Neural crest cell (in vitro differentiated cells): ENCODE results near the gene SEMA5B. TPM values are rescaled to one million over a fixed set of nuclear protein-coding genes. Genes with fewer than 3 reads are reported as not detected.

Experiments used
- DNase-seq: peaks from one replicate; pipeline ENCODE4 v3.0.0; 2021; ENCODE audit warnings: low read depth, mixed read lengths, low spot score
- H3K27ac Mint-ChIP-seq: one replicate; pipeline ENCODE4 v1.8.0; 2021; ENCODE audit warnings: mild to moderate bottlenecking, mixed read lengths; ENCODE audit not compliant: unreplicated experiment
- H3K27me3 Mint-ChIP-seq: 2 replicates; pipeline ENCODE4 v1.8.0; 2021; ENCODE audit warnings: low read depth, mild to moderate bottlenecking, mixed read lengths
- H3K36me3 Mint-ChIP-seq: 2 replicates; pipeline ENCODE4 v1.8.0; 2021; ENCODE audit warnings: low read depth, mild to moderate bottlenecking, mixed read lengths
- H3K4me1 Mint-ChIP-seq: 2 replicates; pipeline ENCODE4 v1.8.0; 2021; ENCODE audit warnings: mixed read lengths
- H3K4me3 Mint-ChIP-seq: one replicate; pipeline ENCODE4 v1.8.0; 2021; ENCODE audit warnings: mild to moderate bottlenecking, mixed read lengths
- H3K9me3 Mint-ChIP-seq: 2 replicates; pipeline ENCODE4 v1.8.0; 2021; ENCODE audit warnings: mixed read lengths
- long read RNA-seq: library from polyadenylated mRNA; unstranded; transcript quantifications from one replicate; pipeline ENCODE4 v2.0.0, GENCODE V29; 2020
- total RNA-seq: library from RNA; stranded (reverse); gene quantifications from 2 replicates; pipeline ENCODE4 v1.2.1, GENCODE V29; 2021
- TF ChIP-seq, protein P1 (sequence below): fragments of 200-600 bp; sonication (generic); conservative IDR thresholded peaks from 2 replicates; pipeline ENCODE4 v1.5.0; 2021; ENCODE audit warnings: antibody characterized with exemption, mild to moderate bottlenecking

Gene SEMA5B, protein sequence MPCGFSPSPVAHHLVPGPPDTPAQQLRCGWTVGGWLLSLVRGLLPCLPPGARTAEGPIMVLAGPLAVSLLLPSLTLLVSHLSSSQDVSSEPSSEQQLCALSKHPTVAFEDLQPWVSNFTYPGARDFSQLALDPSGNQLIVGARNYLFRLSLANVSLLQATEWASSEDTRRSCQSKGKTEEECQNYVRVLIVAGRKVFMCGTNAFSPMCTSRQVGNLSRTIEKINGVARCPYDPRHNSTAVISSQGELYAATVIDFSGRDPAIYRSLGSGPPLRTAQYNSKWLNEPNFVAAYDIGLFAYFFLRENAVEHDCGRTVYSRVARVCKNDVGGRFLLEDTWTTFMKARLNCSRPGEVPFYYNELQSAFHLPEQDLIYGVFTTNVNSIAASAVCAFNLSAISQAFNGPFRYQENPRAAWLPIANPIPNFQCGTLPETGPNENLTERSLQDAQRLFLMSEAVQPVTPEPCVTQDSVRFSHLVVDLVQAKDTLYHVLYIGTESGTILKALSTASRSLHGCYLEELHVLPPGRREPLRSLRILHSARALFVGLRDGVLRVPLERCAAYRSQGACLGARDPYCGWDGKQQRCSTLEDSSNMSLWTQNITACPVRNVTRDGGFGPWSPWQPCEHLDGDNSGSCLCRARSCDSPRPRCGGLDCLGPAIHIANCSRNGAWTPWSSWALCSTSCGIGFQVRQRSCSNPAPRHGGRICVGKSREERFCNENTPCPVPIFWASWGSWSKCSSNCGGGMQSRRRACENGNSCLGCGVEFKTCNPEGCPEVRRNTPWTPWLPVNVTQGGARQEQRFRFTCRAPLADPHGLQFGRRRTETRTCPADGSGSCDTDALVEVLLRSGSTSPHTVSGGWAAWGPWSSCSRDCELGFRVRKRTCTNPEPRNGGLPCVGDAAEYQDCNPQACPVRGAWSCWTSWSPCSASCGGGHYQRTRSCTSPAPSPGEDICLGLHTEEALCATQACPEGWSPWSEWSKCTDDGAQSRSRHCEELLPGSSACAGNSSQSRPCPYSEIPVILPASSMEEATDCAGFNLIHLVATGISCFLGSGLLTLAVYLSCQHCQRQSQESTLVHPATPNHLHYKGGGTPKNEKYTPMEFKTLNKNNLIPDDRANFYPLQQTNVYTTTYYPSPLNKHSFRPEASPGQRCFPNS
- total RNA-seq: 48.8 and 57.3 TPM in 2 replicates
- long read RNA-seq, partial matches to known transcripts: 12 of 17 reads
- long read RNA-seq, other reads (novel, unspliced or antisense): 5 of 17 reads

DNA sequence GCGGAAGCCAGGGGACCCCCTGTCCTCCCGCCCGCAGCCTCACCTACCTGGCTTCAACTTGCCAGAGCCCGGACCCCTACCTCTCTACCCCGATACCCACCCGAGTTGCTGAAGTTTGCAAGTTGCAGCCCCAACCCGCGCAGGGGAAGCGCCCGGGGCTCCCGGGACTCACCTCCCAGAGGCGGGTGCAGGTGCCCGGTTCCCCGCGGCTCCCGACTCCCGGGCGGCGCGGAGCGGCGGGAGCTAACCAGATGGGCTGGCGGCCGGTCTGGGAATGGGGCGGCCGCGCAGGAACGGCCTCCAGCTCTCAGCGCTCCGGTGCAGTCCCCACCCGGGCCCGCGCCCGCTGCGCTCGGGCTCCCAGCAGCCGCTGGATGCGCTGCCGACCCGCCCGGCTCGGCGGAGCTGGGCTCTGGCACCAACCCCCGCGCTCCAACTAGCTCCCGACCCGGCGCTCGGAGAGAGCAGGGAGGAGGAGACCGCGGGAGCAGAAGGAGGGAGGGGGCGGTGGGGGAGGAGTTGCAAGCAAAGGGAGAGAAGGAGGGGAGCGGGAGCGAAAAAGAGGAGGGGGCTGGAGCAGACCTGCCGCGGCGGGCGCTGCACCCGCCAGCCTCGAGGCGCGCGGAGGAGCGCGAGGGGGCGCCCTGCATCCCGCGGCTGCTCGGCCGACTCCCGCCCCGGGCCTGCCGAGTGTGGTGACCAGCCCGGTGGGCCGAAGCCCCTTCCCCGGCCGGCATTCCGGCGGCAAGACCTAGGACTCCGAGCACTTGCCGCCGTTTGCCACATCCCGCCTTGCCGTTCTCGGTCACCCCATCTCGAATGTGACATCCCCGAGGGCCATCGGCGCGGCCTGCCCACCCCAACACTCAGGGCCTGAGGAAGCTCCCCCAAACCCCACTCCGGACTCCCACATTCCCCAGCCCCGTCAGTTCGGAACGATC lies at the start of gene SEMA5B:
SEMA5B (minus strand) TSS at position 472 of the 941 bp plus-strand sequence. CDS start 66,500 bp downstream, outside the sequence.
- peak; percentile 75 for DNase-seq
- H3K27me3 Mint-ChIP-seq: peaks cover 40% of the 10 kb centered on the region
- H3K4me3 Mint-ChIP-seq: peak within 1 kb of the TSS; percentile 91
- TF ChIP-seq, protein P1, sequence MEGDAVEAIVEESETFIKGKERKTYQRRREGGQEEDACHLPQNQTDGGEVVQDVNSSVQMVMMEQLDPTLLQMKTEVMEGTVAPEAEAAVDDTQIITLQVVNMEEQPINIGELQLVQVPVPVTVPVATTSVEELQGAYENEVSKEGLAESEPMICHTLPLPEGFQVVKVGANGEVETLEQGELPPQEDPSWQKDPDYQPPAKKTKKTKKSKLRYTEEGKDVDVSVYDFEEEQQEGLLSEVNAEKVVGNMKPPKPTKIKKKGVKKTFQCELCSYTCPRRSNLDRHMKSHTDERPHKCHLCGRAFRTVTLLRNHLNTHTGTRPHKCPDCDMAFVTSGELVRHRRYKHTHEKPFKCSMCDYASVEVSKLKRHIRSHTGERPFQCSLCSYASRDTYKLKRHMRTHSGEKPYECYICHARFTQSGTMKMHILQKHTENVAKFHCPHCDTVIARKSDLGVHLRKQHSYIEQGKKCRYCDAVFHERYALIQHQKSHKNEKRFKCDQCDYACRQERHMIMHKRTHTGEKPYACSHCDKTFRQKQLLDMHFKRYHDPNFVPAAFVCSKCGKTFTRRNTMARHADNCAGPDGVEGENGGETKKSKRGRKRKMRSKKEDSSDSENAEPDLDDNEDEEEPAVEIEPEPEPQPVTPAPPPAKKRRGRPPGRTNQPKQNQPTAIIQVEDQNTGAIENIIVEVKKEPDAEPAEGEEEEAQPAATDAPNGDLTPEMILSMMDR: peak; percentile 54
- peak within 1 kb of the TSS; percentile 36 for H3K27ac Mint-ChIP-seq
- H3K4me1 Mint-ChIP-seq: peaks cover 37% of the 10 kb centered on the region
- H3K9me3 Mint-ChIP-seq: no peaks in the 10 kb centered on the region
- H3K36me3 Mint-ChIP-seq: peaks cover 6% of the 10 kb centered on the region

- H3K27ac Mint-ChIP-seq: no peak overlapping the region
- H3K27me3 Mint-ChIP-seq: no peaks in the 10 kb centered on the region
- TF ChIP-seq, protein P1: no peak
- no peak overlapping the region for H3K4me3 Mint-ChIP-seq
- H3K4me1 Mint-ChIP-seq: peaks cover 11% of the 10 kb centered on the region
- H3K9me3 Mint-ChIP-seq: no peaks in the 10 kb centered on the region
- no peak for DNase-seq
- H3K36me3 Mint-ChIP-seq: no peaks in the 10 kb centered on the region
Observed at GRCh38 chr3:123076496-123077418, 49.2 kb upstream of the SEMA5B start.

- no peaks in the 10 kb centered on the region for H3K36me3 Mint-ChIP-seq
- no peak for DNase-seq
- no peak overlapping the region for H3K4me3 Mint-ChIP-seq
- no peak overlapping the region for H3K27ac Mint-ChIP-seq
- no peaks in the 10 kb centered on the region for H3K27me3 Mint-ChIP-seq
- H3K4me1 Mint-ChIP-seq: peaks cover 12% of the 10 kb centered on the region
- TF ChIP-seq, protein P1: no peak
- H3K9me3 Mint-ChIP-seq: no peaks in the 10 kb centered on the region
Observed at GRCh38 chr3:123076112-123076495, 48.5 kb upstream of the SEMA5B start.

DNA sequence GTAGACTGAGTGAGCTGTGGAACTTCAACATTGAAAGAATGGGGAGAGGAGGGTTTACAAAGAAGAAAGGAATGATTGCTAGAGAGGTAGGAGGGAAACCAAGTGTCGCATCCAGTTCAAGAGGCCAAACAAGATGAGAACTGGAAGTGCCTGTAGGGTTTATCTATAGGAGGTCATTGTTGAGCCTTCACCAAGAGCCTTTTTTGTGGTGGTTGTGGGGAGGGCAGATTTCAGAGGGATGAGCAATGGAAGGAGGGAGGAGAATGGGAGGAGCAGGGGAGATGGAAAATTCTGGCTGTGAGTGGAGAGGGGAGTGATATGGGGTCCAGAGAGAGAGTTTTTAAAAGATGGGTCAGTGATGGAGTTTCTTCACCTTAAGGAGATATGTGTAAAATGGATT lies 47.8 kb upstream of the SEMA5B start:
- Mint-ChIP-seq H3K4me3 (no peak overlapping the region), H3K4me1 (peaks cover 14% of the 10 kb centered on the region), H3K27ac (no peak overlapping the region), H3K9me3 (no peaks in the 10 kb centered on the region), H3K27me3 (no peaks in the 10 kb centered on the region), H3K36me3 (no peaks in the 10 kb centered on the region)
- TF ChIP-seq, protein P1: no peak
- DNase-seq: no peak
